Measurements from ENCODE around the gene GNB5.

GNB5 gene

GRCh38 chr15:52181938-52182780 lies 9.0 kb downstream of the GNB5 start:
- no peak for DNase-seq (ENCODE audit: low read depth)
- H3K4me3 ChIP-seq (ENCODE audit: low read length) = no peak overlapping the region
- TF ChIP-seq CTCF (IDR thresholded peaks at IDR 0.05; ENCODE audit: insufficient read depth, low read depth, low read length, missing control alignments) = no peak

- DNase-seq (ENCODE audit: low read depth) = no peak
- TF ChIP-seq CTCF (IDR thresholded peaks at IDR 0.05; ENCODE audit: insufficient read depth, low read depth, low read length, missing control alignments) = no peak
- no peak overlapping the region for H3K4me3 ChIP-seq (ENCODE audit: low read length)
Observed at GRCh38 chr15:52180851-52181450, 10.2 kb downstream of the GNB5 start.

- DNase-seq (ENCODE audit: low read depth) = no peak
- no peak for TF ChIP-seq CTCF (IDR thresholded peaks at IDR 0.05; ENCODE audit: insufficient read depth, low read depth, low read length, missing control alignments)
- H3K4me3 ChIP-seq (ENCODE audit: low read length) = peak overlapping the region; percentile 72
Observed at GRCh38 chr15:52180196-52180835, 10.9 kb downstream of the GNB5 start.

- no peak for TF ChIP-seq CTCF (IDR thresholded peaks at IDR 0.05; ENCODE audit: insufficient read depth, low read depth, low read length, missing control alignments)
- H3K4me3 ChIP-seq (ENCODE audit: low read length) = peak overlapping the region; percentile 72
- DNase-seq (ENCODE audit: low read depth) = peak; percentile 91
Observed at GRCh38 chr15:52179278-52180195, 11.7 kb downstream of the GNB5 start.

- TF ChIP-seq CTCF (IDR thresholded peaks at IDR 0.05; ENCODE audit: insufficient read depth, low read depth, low read length, missing control alignments) = no peak
- no peak for DNase-seq (ENCODE audit: low read depth)
- H3K4me3 ChIP-seq (ENCODE audit: low read length) = peak overlapping the region; percentile 72
Observed at GRCh38 chr15:52178765-52179164, 12.4 kb downstream of the GNB5 start.

- no peak overlapping the region for H3K4me3 ChIP-seq (ENCODE audit: low read length)
- no peak for TF ChIP-seq CTCF (IDR thresholded peaks at IDR 0.05; ENCODE audit: insufficient read depth, low read depth, low read length, missing control alignments)
- DNase-seq (ENCODE audit: low read depth) = no peak
Observed at GRCh38 chr15:52172869-52173268, 18.3 kb downstream of the GNB5 start.

All from epithelial cell of esophagus (primary cell).